Activated CD8-positive, alpha-beta memory T cell treated with anti-CD3 and anti-CD28 coated beads, Interleukin-2, amount 10 ng/mL, durations not matched to agents 7 days and 5 days (primary cell): Measurements from ENCODE around the gene HMGB4. TPM values are rescaled to one million over a fixed set of nuclear protein-coding genes. Genes with fewer than 3 reads are reported as not detected.

ENCODE experiments used
- ATAC-seq: fragments of 150-1000 bp; cut with Tn5 transposase; one replicate; pipeline ENCODE4 v1.10.0; 2021; ENCODE audit warnings: moderate library complexity
- CTCF ChIA-PET: fragments of 350-600 bp; sonication (Branson Sonifier 250); formaldehyde crosslinking; loops from one replicate; lab custom pipeline; 2021; ENCODE audit warnings: antibody characterized with exemption; lab: Charles Lee
- DNase-seq: peaks from one replicate; pipeline ENCODE4 v3.0.0-alpha.2; 2020
- H3K27ac Mint-ChIP-seq: one replicate; pipeline ENCODE4 v1.8.0; 2021; ENCODE audit warnings: mild to moderate bottlenecking, mixed read lengths
- H3K27me3 Mint-ChIP-seq: one replicate; pipeline ENCODE4 v1.8.0; 2021; ENCODE audit warnings: mixed read lengths
- H3K36me3 Mint-ChIP-seq: one replicate; pipeline ENCODE4 v1.8.0; 2021; ENCODE audit warnings: mild to moderate bottlenecking, mixed read lengths
- H3K4me1 Mint-ChIP-seq: one replicate; pipeline ENCODE4 v1.8.0; 2021; ENCODE audit warnings: mixed read lengths
- H3K4me3 Mint-ChIP-seq: one replicate; pipeline ENCODE4 v1.8.0; 2021; ENCODE audit warnings: mild to moderate bottlenecking, moderate library complexity, mixed read lengths
- H3K9me3 Mint-ChIP-seq: one replicate; pipeline ENCODE4 v1.8.0; 2022; ENCODE audit warnings: low read depth, mixed read lengths
- total RNA-seq, 2 experiments: library from RNA; stranded (reverse); gene quantifications; one replicate each; pipeline ENCODE4 v1.2.3, GENCODE V29; 2021

HMGB4 gene
- total RNA-seq, 2 experiments from 2014 or later, result not detected

- DNase-seq (no peak), ATAC-seq (no peak)
- CTCF ChIA-PET, result no interaction called here
- no peak overlapping the region for H3K27ac Mint-ChIP-seq
- no peaks in the 10 kb centered on the region for H3K4me1 Mint-ChIP-seq
- no peaks in the 10 kb centered on the region for H3K27me3 Mint-ChIP-seq
- H3K36me3 Mint-ChIP-seq, result no peaks in the 10 kb centered on the region
- H3K9me3 Mint-ChIP-seq, result no peaks in the 10 kb centered on the region
- no peak overlapping the region for H3K4me3 Mint-ChIP-seq
These were observed 32.1 kb downstream of the HMGB4 start for GRCh38 chr1:33895976-33896375.

GRCh38 chr1:33897092-33897725 lies 33.3 kb downstream of the HMGB4 start:
- Mint-ChIP-seq H3K9me3 (no peaks in the 10 kb centered on the region), H3K4me1 (no peaks in the 10 kb centered on the region), H3K27ac (no peak overlapping the region), H3K27me3 (peaks cover 1% of the 10 kb centered on the region), H3K4me3 (no peak overlapping the region), H3K36me3 (no peaks in the 10 kb centered on the region)
- CTCF ChIA-PET, result no interaction called here
- DNase-seq (no peak), ATAC-seq (no peak)

- Mint-ChIP-seq H3K27ac (no peak overlapping the region), H3K4me3 (no peak overlapping the region), H3K27me3 (peaks cover 2% of the 10 kb centered on the region), H3K36me3 (no peaks in the 10 kb centered on the region), H3K4me1 (no peaks in the 10 kb centered on the region), H3K9me3 (no peaks in the 10 kb centered on the region)
- CTCF ChIA-PET, result no interaction called here
- ATAC-seq (no peak), DNase-seq (no peak)
These were observed 34.5 kb downstream of the HMGB4 start for GRCh38 chr1:33898406-33898805.

GRCh38 chr1:33898881-33899280 lies 35.0 kb downstream of the HMGB4 start:
- H3K4me1 Mint-ChIP-seq, result no peaks in the 10 kb centered on the region
- no peak overlapping the region for H3K27ac Mint-ChIP-seq
- H3K36me3 Mint-ChIP-seq, result no peaks in the 10 kb centered on the region
- DNase-seq, result no peak
- CTCF ChIA-PET, result no interaction called here
- H3K4me3 Mint-ChIP-seq, result no peak overlapping the region
- peaks cover 2% of the 10 kb centered on the region for H3K27me3 Mint-ChIP-seq
- ATAC-seq, result no peak
- H3K9me3 Mint-ChIP-seq, result no peaks in the 10 kb centered on the region

GRCh38 chr1:33899746-33900145 lies 35.9 kb downstream of the HMGB4 start:
- Mint-ChIP-seq H3K27me3 (peaks cover 2% of the 10 kb centered on the region), H3K4me1 (no peaks in the 10 kb centered on the region), H3K9me3 (no peaks in the 10 kb centered on the region), H3K4me3 (no peak overlapping the region), H3K27ac (no peak overlapping the region), H3K36me3 (no peaks in the 10 kb centered on the region)
- DNase-seq (no peak), ATAC-seq (no peak)
- CTCF ChIA-PET, result no interaction called here

GRCh38 chr1:33902486-33903209 lies 38.8 kb downstream of the HMGB4 start:
- H3K36me3 Mint-ChIP-seq, result no peaks in the 10 kb centered on the region
- ATAC-seq, result no peak
- H3K9me3 Mint-ChIP-seq, result no peaks in the 10 kb centered on the region
- no peaks in the 10 kb centered on the region for H3K4me1 Mint-ChIP-seq
- H3K4me3 Mint-ChIP-seq, result no peak overlapping the region
- peaks cover 2% of the 10 kb centered on the region for H3K27me3 Mint-ChIP-seq
- DNase-seq, result no peak
- no peak overlapping the region for H3K27ac Mint-ChIP-seq
- CTCF ChIA-PET, result no interaction called here

GRCh38 chr1:33903210-33903589 lies 39.3 kb downstream of the HMGB4 start:
- CTCF ChIA-PET, result no interaction called here
- DNase-seq, result no peak

GRCh38 chr1:33905241-33905640 lies 41.4 kb downstream of the HMGB4 start:
- Mint-ChIP-seq H3K36me3 (no peaks in the 10 kb centered on the region), H3K27me3 (peaks cover 2% of the 10 kb centered on the region), H3K9me3 (no peaks in the 10 kb centered on the region), H3K4me3 (no peak overlapping the region), H3K4me1 (no peaks in the 10 kb centered on the region), H3K27ac (no peak overlapping the region)
- no peak for ATAC-seq
- no peak for DNase-seq
- CTCF ChIA-PET, result no interaction called here

More at GRCh38 chr1:33903210-33903589, 39.3 kb downstream of the HMGB4 start:
- H3K4me1 Mint-ChIP-seq, result no peaks in the 10 kb centered on the region
- no peaks in the 10 kb centered on the region for H3K9me3 Mint-ChIP-seq
- H3K27me3 Mint-ChIP-seq, result peaks cover 2% of the 10 kb centered on the region
- no peak overlapping the region for H3K27ac Mint-ChIP-seq
- H3K36me3 Mint-ChIP-seq, result no peaks in the 10 kb centered on the region
- no peak for ATAC-seq
- no peak overlapping the region for H3K4me3 Mint-ChIP-seq

GRCh38 chr1:33906156-33906555 lies 42.3 kb downstream of the HMGB4 start:
- Mint-ChIP-seq H3K36me3 (no peaks in the 10 kb centered on the region), H3K27me3 (peaks cover 2% of the 10 kb centered on the region), H3K4me1 (no peaks in the 10 kb centered on the region), H3K9me3 (no peaks in the 10 kb centered on the region), H3K27ac (no peak overlapping the region), H3K4me3 (no peak overlapping the region)
- ATAC-seq (no peak), DNase-seq (no peak)
- CTCF ChIA-PET, result no interaction called here

- H3K9me3 Mint-ChIP-seq, result no peaks in the 10 kb centered on the region
- no peak for DNase-seq
- CTCF ChIA-PET, result no interaction called here
These were observed 44.6 kb downstream of the HMGB4 start for GRCh38 chr1:33908324-33908956.

More at GRCh38 chr1:33908324-33908956, 44.6 kb downstream of the HMGB4 start:
- no peak for ATAC-seq
- H3K36me3 Mint-ChIP-seq, result no peaks in the 10 kb centered on the region
- H3K27me3 Mint-ChIP-seq, result no peaks in the 10 kb centered on the region
- H3K4me1 Mint-ChIP-seq, result no peaks in the 10 kb centered on the region
- no peak overlapping the region for H3K27ac Mint-ChIP-seq
- H3K4me3 Mint-ChIP-seq, result no peak overlapping the region
